RWPE2 (cell line): Measurements from ENCODE around the gene NOD2.

Source experiments
- ATAC-seq: fragments of 200-7000 bp; cut with Tn5 transposase; 3 replicates; pipeline ENCODE4 v1.9.1; 2021; ENCODE audit warnings: low read depth
- DNase-seq: peaks from one replicate; pipeline ENCODE4 v3.0.0-alpha.2; 2020; ENCODE audit warnings: low spot score
- H3K27ac ChIP-seq: fragments of 450-650 bp; 2 replicates; pipeline ENCODE4 v1.5.1; 2017; ENCODE audit warnings: mild to moderate bottlenecking; ENCODE audit not compliant: poor library complexity, severe bottlenecking
- H3K27me3 ChIP-seq: fragments of 250-450 bp; sonication (Bioruptor Pico); 2 replicates; pipeline ENCODE4 v1.5.1; 2021; ENCODE audit warnings: mild to moderate bottlenecking, moderate library complexity; ENCODE audit not compliant: insufficient read depth, poor library complexity, severe bottlenecking
- H3K36me3 ChIP-seq: fragments of 250-450 bp; sonication (Bioruptor Pico); 2 replicates; pipeline ENCODE4 v1.5.1; 2020; ENCODE audit warnings: low read depth, mild to moderate bottlenecking, moderate library complexity
- H3K4me1 ChIP-seq: fragments of 250-450 bp; sonication (Bioruptor Pico); 2 replicates; pipeline ENCODE4 v1.5.1; 2021; ENCODE audit warnings: mild to moderate bottlenecking, moderate library complexity; ENCODE audit not compliant: insufficient read depth, poor library complexity, severe bottlenecking
- H3K4me3 ChIP-seq: fragments of 250-450 bp; sonication (Bioruptor Pico); 2 replicates; pipeline ENCODE4 v1.5.1; 2021; ENCODE audit warnings: mild to moderate bottlenecking, moderate library complexity; ENCODE audit not compliant: severe bottlenecking
- H3K9me3 ChIP-seq: fragments of 250-450 bp; sonication (Bioruptor Pico); 2 replicates; pipeline ENCODE4 v1.5.1; 2021; ENCODE audit warnings: mild to moderate bottlenecking, moderate library complexity; ENCODE audit not compliant: severe bottlenecking
- TF ChIP-seq, protein P1 (sequence below): fragments of 450-650 bp; IDR thresholded peaks from one replicate; pipeline ENCODE4 v1.5.1; 2017; ENCODE audit warnings: mild to moderate bottlenecking, moderate library complexity; ENCODE audit not compliant: poor library complexity, severe bottlenecking

NOD2 gene

DNA sequence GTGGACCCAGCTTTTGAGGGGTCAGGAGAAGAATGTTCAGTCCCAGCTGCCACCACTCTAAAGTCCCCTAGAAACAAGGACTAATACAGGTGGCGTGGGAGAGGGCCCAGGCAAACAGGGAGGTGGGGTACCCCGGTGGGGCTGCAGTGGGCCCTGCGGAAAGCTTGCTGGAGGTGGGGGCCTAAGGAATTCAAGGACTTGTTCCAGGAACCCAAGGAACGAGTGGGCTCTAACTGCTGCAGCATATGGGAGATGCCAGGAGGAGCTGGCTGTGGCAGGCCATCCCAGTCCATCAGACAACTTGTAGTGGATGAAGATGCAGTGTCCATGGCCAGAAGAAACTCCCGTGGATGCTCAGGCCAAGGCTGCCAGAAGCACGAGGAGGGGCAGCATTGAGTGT is 22.9 kb upstream of the NOD2 start:
- ATAC-seq, result no peak
- Histone ChIP-seq H3K27me3 (no peaks in the 10 kb centered on the region), H3K9me3 (peaks cover 7% of the 10 kb centered on the region)

DNA sequence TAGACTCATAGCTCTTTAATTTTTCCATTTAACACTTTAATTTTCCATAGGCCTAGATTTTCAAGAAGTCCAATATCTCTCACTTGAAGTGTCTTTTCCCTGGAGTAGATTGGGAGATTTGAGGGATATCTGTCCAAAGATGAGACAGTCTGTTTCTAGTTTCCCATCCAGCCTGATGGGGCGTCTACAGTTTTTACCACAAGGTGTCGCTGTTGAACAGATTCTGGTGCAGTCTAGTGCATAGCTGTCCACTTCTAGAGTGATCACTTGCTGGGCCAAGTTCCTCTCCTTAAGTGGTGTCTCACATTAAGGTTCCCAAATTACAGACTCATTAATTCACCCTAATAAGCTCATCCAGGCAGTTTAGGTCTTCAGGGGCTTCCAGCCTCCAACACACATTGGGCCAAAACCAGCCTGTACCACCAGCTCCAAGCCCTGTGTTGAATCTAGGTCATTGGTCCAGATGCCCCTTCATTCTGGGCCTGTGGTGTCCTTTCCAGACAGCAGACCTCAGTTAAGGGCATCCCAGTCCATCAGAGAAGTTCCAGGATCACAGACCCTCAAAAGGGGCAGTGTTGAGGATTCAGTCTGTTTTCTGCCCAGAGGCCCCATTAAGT is 21.7 kb upstream of the NOD2 start:
- ATAC-seq, result no peak
- TF ChIP-seq, protein P1, sequence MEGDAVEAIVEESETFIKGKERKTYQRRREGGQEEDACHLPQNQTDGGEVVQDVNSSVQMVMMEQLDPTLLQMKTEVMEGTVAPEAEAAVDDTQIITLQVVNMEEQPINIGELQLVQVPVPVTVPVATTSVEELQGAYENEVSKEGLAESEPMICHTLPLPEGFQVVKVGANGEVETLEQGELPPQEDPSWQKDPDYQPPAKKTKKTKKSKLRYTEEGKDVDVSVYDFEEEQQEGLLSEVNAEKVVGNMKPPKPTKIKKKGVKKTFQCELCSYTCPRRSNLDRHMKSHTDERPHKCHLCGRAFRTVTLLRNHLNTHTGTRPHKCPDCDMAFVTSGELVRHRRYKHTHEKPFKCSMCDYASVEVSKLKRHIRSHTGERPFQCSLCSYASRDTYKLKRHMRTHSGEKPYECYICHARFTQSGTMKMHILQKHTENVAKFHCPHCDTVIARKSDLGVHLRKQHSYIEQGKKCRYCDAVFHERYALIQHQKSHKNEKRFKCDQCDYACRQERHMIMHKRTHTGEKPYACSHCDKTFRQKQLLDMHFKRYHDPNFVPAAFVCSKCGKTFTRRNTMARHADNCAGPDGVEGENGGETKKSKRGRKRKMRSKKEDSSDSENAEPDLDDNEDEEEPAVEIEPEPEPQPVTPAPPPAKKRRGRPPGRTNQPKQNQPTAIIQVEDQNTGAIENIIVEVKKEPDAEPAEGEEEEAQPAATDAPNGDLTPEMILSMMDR, result peak; percentile 31
- Histone ChIP-seq H3K4me1 (no peaks in the 10 kb centered on the region), H3K36me3 (no peaks in the 10 kb centered on the region), H3K9me3 (peaks cover 7% of the 10 kb centered on the region), H3K27me3 (no peaks in the 10 kb centered on the region), H3K27ac (no peak overlapping the region), H3K4me3 (no peak overlapping the region)
- DNase-seq, result no peak

More for the DNA sequence above, 22.9 kb upstream of the NOD2 start:
- no peak for DNase-seq
- no peaks in the 10 kb centered on the region for H3K36me3 ChIP-seq
- H3K27ac ChIP-seq, result no peak overlapping the region
- TF ChIP-seq, protein P1, result no peak
- no peak overlapping the region for H3K4me3 ChIP-seq
- no peaks in the 10 kb centered on the region for H3K4me1 ChIP-seq

DNA sequence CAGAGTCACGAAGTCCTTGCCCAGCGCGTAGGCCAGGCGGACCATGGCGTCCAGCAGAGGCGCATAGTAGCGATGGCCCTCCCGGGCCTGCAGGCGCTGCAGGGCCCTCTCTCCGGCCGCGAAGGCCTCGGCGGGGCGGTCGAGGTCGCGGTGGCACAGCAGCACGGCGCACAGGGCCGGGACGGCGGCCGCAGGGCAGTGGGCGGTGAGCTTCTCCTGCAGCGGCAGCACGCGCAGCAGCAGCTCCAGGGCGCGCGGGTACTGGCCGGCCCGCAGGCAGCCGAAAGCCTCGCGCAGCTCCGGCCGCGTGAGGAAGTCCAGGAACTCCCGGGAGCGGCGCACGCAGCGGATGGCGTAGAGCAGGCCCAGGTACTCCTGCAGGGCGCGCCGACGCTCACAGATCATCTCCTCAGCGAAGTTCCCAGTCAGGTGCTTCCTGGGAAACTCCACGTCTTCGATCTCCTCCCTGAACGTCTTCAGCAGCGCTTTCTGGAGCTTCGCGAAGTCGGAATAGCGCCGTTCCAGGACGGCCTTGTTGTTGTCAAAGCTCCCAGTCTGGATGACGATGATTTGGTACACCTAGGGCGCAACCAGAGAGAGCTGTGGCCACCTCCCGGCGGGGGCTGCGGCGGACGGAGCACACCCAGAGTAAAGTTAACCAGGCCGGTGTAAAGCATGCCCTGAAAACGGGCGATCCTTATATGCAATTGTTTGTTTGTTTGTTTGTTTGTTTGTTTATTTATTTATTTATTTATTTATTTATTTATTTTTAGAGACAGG is 19.7 kb upstream of the NOD2 start:
- Histone ChIP-seq H3K9me3 (peaks cover 7% of the 10 kb centered on the region), H3K27me3 (no peaks in the 10 kb centered on the region), H3K4me1 (no peaks in the 10 kb centered on the region), H3K4me3 (no peak overlapping the region), H3K27ac (no peak overlapping the region), H3K36me3 (no peaks in the 10 kb centered on the region)
- TF ChIP-seq, protein P1, result no peak
- ATAC-seq (no peak), DNase-seq (no peak)

DNA sequence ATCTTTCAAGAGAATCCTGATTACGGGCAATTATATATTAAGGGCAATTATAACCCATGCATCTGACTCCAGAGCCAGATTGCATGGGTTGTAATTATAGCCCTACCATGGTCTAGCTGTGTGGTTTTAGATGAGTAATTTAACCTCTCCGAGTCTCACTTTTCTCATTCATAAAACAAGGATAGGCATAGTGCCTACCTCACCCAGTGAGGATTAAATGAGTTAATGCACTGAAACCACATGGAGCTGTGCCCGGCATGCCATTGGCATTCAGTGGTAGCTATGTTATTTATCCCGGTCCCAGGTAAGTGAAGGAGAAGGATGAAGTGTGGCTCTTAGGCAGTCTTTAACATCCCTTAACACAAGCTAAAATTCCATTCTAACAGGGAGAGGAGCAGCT is 18.6 kb upstream of the NOD2 start:
- TF ChIP-seq, protein P1, result no peak
- DNase-seq (no peak), ATAC-seq (peak; percentile 45; the same call in 2 of the 3 replicates)
- H3K36me3 ChIP-seq, result no peaks in the 10 kb centered on the region
- peaks cover 7% of the 10 kb centered on the region for H3K9me3 ChIP-seq
- H3K4me1 ChIP-seq, result no peaks in the 10 kb centered on the region
- no peak overlapping the region for H3K4me3 ChIP-seq
- no peak overlapping the region for H3K27ac ChIP-seq
- H3K27me3 ChIP-seq, result no peaks in the 10 kb centered on the region
